K562 (cell line): Measurements from ENCODE around the gene GLI1. TPM values are rescaled to one million over a fixed set of nuclear protein-coding genes. Genes with fewer than 3 reads are reported as not detected.

Experiments used
- GABPA ChIP-seq: fragments of 200-800 bp; sonication (Bioruptor generic); conservative IDR thresholded peaks from 2 replicates; pipeline ENCODE4 v1.6.1; 2016; ENCODE audit warnings: low read depth, missing genetic modification characterization, missing compliant biosample characterization
- SPI1 ChIP-seq: IDR thresholded peaks from 2 replicates; pipeline ENCODE4 v1.6.1; 2011; ENCODE audit warnings: low read depth, low read length, control low read depth, borderline replicate concordance
- TAF1 ChIP-seq: IDR thresholded peaks from 2 replicates; pipeline ENCODE4 v1.6.1; 2011; ENCODE audit warnings: mild to moderate bottlenecking, low read length, moderate library complexity; ENCODE audit not compliant: insufficient read depth, control insufficient read depth, severe bottlenecking; ENCODE audit errors: extremely low read depth
- ZNF197 ChIP-seq: fragments of 200-800 bp; sonication (Bioruptor generic); IDR thresholded peaks from 2 replicates; pipeline ENCODE4 v1.6.1; 2016; ENCODE audit warnings: low read depth, missing genetic modification characterization, missing compliant biosample characterization
- polyA plus RNA-seq, 8 experiments: library from polyadenylated mRNA; depleted of rRNA in 4 of 8; stranded (reverse) in 5 of 8; unstranded in 3 of 8; fragments of >200 nt; fragmentation: Nextera tagmentation in 2 of 8; fragmentation: Illumina TruSeq in 1 of 8; extraction: Ambion mirVana in 2 of 8; extraction: Trizol in 1 of 8; gene quantifications; 2 replicates each; pipeline versions ENCODE4 v1.2.1 to v1.2.3, GENCODE V29; 2011 to 2014; ENCODE audit warnings: inconsistent platforms in 1 of 8, missing spikeins in 1 of 8
- total RNA-seq, 7 experiments: library from RNA; depleted of rRNA in 6 of 7; stranded (reverse); fragments of >200 nt in 6 of 7; fragmentation: Illumina TruSeq in 2 of 7; extraction: Trizol in 2 of 7; gene quantifications; 2 replicates each; pipeline versions ENCODE4 v1.2.1 to v1.2.3, GENCODE V29; 2011 to 2021; ENCODE audit warnings: low replicate concordance in 1 of 7
- TF ChIP-seq, protein P1 (sequence below): fragments of 250-450 bp; sonication (Bioruptor Pico); IDR thresholded peaks from 2 replicates; pipeline ENCODE4 v1.4.0; 2020
- TF ChIP-seq, protein P2 (sequence below): fragments of 200-800 bp; sonication (Bioruptor generic); IDR thresholded peaks from 2 replicates; pipeline ENCODE4 v1.6.1; 2017; ENCODE audit warnings: missing genetic modification characterization, missing compliant biosample characterization
- TF ChIP-seq, protein P3 (sequence below), 3 experiments: fragments of 200-800 bp in 1 of 3; fragments of 250-450 bp in 1 of 3; fragments of 450-650 bp in 1 of 3; sonication (Bioruptor Pico) in 1 of 3; sonication (Bioruptor generic) in 1 of 3; formaldehyde crosslinking in 1 of 3; IDR thresholded peaks; 2 replicates each; pipeline versions ENCODE4 v1.6.1 to v1.8.0; 2016 to 2022; ENCODE audit warnings: mild to moderate bottlenecking in 2 of 3, missing genetic modification characterization in 2 of 3, missing compliant biosample characterization in 1 of 3, moderate library complexity in 1 of 3
- TF ChIP-seq, protein P4 (sequence below): sonication (generic); IDR thresholded peaks from 2 replicates; pipeline ENCODE4 v1.6.1; 2016
- TF ChIP-seq, protein P5 (sequence below): fragments of 450-650 bp; formaldehyde crosslinking; IDR thresholded peaks from 2 replicates; pipeline ENCODE4 v1.4.0; 2020; ENCODE audit warnings: mild to moderate bottlenecking, moderate library complexity

The GLI1 gene
- total and polyA plus RNA-seq, 9 of the 15 experiments (the other 6 are each of a cell fraction or from before 2014, with no cell fraction given) = 0.24 to 3.7 (median 0.61) TPM

DNA sequence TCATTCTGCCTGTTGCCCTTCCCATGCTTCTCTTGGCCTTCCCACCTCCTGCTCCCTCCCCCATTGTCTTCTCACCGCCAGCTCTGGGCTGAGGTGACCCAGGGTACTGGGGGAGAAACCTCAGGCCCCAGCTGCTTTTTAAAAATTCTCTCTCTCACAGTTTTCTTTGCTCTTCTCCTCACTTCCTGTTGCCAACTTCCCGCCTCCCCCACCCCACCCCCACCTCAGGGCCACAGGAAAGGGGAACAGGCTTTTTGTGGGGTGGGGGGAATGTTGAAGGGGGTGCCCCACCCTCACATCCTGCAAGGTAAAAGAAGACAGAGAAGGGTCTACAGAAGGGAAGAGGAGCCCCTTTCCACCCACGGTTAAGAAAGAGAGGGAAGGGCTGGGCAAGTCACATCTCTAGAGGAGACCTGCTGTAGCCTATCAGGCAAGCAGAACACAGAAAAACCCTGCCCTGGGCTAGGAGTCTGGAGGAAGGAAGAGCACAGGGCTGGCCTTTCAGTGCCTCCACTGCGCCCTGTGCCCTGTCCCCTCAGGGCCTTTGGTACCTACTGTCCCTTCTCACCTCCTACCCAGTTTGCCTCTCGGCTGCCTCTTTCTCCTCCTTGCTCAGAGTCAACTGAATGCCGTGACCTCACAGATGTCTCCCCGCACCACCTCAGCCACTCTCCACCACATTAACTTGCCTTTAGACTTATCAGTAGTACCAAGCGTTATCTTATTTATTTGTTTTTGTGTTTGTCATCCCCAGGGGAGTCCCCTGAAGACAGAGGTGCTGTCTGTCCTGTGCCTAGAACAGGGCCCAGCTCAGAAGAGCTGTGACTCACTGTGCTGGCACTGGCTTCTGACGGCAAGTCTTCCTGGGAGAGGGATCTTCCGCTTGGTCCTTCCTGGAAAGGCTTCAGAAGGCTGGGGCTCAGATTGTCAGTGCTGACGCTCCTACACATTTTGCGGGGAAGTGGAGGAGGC lies 18.4 kb downstream of the GLI1 start (continued):
- TF ChIP-seq, protein P1, sequence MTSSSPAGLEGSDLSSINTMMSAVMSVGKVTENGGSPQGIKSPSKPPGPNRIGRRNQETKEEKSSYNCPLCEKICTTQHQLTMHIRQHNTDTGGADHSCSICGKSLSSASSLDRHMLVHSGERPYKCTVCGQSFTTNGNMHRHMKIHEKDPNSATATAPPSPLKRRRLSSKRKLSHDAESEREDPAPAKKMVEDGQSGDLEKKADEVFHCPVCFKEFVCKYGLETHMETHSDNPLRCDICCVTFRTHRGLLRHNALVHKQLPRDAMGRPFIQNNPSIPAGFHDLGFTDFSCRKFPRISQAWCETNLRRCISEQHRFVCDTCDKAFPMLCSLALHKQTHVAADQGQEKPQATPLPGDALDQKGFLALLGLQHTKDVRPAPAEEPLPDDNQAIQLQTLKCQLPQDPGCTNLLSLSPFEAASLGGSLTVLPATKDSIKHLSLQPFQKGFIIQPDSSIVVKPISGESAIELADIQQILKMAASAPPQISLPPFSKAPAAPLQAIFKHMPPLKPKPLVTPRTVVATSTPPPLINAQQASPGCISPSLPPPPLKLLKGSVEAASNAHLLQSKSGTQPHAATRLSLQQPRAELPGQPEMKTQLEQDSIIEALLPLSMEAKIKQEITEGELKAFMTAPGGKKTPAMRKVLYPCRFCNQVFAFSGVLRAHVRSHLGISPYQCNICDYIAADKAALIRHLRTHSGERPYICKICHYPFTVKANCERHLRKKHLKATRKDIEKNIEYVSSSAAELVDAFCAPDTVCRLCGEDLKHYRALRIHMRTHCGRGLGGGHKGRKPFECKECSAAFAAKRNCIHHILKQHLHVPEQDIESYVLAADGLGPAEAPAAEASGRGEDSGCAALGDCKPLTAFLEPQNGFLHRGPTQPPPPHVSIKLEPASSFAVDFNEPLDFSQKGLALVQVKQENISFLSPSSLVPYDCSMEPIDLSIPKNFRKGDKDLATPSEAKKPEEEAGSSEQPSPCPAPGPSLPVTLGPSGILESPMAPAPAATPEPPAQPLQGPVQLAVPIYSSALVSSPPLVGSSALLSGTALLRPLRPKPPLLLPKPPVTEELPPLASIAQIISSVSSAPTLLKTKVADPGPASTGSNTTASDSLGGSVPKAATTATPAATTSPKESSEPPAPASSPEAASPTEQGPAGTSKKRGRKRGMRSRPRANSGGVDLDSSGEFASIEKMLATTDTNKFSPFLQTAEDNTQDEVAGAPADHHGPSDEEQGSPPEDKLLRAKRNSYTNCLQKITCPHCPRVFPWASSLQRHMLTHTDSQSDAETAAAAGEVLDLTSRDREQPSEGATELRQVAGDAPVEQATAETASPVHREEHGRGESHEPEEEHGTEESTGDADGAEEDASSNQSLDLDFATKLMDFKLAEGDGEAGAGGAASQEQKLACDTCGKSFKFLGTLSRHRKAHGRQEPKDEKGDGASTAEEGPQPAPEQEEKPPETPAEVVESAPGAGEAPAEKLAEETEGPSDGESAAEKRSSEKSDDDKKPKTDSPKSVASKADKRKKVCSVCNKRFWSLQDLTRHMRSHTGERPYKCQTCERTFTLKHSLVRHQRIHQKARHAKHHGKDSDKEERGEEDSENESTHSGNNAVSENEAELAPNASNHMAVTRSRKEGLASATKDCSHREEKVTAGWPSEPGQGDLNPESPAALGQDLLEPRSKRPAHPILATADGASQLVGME (CRISPR knock-in tag) = 0 out of 2 replicates have a peak, but pooled peaks have one; percentile 68
- TF ChIP-seq, protein P2, sequence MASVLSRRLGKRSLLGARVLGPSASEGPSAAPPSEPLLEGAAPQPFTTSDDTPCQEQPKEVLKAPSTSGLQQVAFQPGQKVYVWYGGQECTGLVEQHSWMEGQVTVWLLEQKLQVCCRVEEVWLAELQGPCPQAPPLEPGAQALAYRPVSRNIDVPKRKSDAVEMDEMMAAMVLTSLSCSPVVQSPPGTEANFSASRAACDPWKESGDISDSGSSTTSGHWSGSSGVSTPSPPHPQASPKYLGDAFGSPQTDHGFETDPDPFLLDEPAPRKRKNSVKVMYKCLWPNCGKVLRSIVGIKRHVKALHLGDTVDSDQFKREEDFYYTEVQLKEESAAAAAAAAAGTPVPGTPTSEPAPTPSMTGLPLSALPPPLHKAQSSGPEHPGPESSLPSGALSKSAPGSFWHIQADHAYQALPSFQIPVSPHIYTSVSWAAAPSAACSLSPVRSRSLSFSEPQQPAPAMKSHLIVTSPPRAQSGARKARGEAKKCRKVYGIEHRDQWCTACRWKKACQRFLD (CRISPR knock-in tag) = peak; percentile 48; the same call in 1 of the 2 replicates
- TF ChIP-seq, protein P3, sequence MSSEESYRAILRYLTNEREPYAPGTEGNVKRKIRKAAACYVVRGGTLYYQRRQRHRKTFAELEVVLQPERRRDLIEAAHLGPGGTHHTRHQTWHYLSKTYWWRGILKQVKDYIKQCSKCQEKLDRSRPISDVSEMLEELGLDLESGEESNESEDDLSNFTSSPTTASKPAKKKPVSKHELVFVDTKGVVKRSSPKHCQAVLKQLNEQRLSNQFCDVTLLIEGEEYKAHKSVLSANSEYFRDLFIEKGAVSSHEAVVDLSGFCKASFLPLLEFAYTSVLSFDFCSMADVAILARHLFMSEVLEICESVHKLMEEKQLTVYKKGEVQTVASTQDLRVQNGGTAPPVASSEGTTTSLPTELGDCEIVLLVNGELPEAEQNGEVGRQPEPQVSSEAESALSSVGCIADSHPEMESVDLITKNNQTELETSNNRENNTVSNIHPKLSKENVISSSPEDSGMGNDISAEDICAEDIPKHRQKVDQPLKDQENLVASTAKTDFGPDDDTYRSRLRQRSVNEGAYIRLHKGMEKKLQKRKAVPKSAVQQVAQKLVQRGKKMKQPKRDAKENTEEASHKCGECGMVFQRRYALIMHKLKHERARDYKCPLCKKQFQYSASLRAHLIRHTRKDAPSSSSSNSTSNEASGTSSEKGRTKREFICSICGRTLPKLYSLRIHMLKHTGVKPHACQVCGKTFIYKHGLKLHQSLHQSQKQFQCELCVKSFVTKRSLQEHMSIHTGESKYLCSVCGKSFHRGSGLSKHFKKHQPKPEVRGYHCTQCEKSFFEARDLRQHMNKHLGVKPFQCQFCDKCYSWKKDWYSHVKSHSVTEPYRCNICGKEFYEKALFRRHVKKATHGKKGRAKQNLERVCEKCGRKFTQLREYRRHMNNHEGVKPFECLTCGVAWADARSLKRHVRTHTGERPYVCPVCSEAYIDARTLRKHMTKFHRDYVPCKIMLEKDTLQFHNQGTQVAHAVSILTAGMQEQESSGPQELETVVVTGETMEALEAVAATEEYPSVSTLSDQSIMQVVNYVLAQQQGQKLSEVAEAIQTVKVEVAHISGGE (CRISPR knock-in tag; IDR thresholded peaks at IDR 0.05) = peak in 1 of 3 experiments; percentile 59; a peak in 2 of 6 replicates
- TF ChIP-seq TAF1 = peak; percentile 19
- TF ChIP-seq, protein P4, sequence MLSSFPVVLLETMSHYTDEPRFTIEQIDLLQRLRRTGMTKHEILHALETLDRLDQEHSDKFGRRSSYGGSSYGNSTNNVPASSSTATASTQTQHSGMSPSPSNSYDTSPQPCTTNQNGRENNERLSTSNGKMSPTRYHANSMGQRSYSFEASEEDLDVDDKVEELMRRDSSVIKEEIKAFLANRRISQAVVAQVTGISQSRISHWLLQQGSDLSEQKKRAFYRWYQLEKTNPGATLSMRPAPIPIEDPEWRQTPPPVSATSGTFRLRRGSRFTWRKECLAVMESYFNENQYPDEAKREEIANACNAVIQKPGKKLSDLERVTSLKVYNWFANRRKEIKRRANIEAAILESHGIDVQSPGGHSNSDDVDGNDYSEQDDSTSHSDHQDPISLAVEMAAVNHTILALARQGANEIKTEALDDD = no peak
- TF ChIP-seq, protein P5, sequence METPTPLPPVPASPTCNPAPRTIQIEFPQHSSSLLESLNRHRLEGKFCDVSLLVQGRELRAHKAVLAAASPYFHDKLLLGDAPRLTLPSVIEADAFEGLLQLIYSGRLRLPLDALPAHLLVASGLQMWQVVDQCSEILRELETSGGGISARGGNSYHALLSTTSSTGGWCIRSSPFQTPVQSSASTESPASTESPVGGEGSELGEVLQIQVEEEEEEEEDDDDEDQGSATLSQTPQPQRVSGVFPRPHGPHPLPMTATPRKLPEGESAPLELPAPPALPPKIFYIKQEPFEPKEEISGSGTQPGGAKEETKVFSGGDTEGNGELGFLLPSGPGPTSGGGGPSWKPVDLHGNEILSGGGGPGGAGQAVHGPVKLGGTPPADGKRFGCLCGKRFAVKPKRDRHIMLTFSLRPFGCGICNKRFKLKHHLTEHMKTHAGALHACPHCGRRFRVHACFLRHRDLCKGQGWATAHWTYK (CRISPR knock-in tag) = peak; percentile 49; the same call in 1 of the 2 replicates
- TF ChIP-seq ZNF197 (CRISPR knock-in tag) = no peak
- TF ChIP-seq GABPA (tag) = peak; percentile 62
- peak; percentile 76 for TF ChIP-seq SPI1
